OCI-LY7 (cell line): ENCODE measurements around the gene ARRB2. TPM values are rescaled to one million over a fixed set of nuclear protein-coding genes. Genes with fewer than 3 reads are reported as not detected.

ENCODE experiments used
- BruUV-seq: library from RNA; stranded (reverse); fragments of 400-500 nt; replicated peaks from 2 replicates; lab custom pipeline; 2021; lab: Mats Ljungman, UMichigan
- CTCF ChIA-PET: fragments of 300-600 bp; sonication (Branson Sonifier 250); formaldehyde crosslinking; loops from one replicate; lab custom pipeline; 2022; ENCODE audit warnings: antibody characterized with exemption; ENCODE audit not compliant: unreplicated experiment; lab: Charles Lee
- POLR2A ChIA-PET: fragments of 300-600 bp; sonication (Branson Sonifier 250); formaldehyde crosslinking; loops from one replicate; lab custom pipeline; 2022; ENCODE audit warnings: antibody characterized with exemption; lab: Charles Lee
- DNase-seq: peaks from one replicate; pipeline ENCODE4 v3.0.0-alpha.2; 2015; ENCODE audit warnings: low spot score
- H2AFZ ChIP-seq: fragments of 200-600 bp; sonication (generic), shearing (Covaris generic); 2 replicates; pipeline ENCODE4 v1.6.1; 2014; ENCODE audit warnings: mild to moderate bottlenecking, antibody characterized with exemption, low read length, moderate library complexity
- H3K27ac ChIP-seq: fragments of 200-600 bp; sonication (generic); 2 replicates; pipeline ENCODE4 v1.5.1; 2014; ENCODE audit warnings: mixed run types, low read depth, mild to moderate bottlenecking, moderate library complexity, low read length, inconsistent platforms; ENCODE audit not compliant: poor library complexity, severe bottlenecking
- H3K36me3 ChIP-seq: fragments of 200-600 bp; sonication (generic); 2 replicates; pipeline ENCODE4 v1.6.1; 2014; ENCODE audit warnings: mild to moderate bottlenecking, antibody characterized with exemption, low read length, moderate library complexity, mixed read lengths; ENCODE audit not compliant: insufficient read depth
- H3K4me1 ChIP-seq: fragments of 200-600 bp; sonication (generic); 2 replicates; pipeline ENCODE4 v1.5.1; 2014; ENCODE audit warnings: mild to moderate bottlenecking, low read length; ENCODE audit not compliant: insufficient read depth, poor library complexity, severe bottlenecking
- H3K4me2 ChIP-seq: fragments of 200-600 bp; sonication (generic); 2 replicates; pipeline ENCODE4 v1.6.1; 2014; ENCODE audit warnings: mild to moderate bottlenecking, low read length
- H3K4me3 ChIP-seq: fragments of 200-600 bp; sonication (generic); 2 replicates; pipeline ENCODE4 v1.5.1; 2014; ENCODE audit warnings: mild to moderate bottlenecking, low read depth, low read length; ENCODE audit not compliant: poor library complexity, severe bottlenecking
- H3K79me2 ChIP-seq: fragments of 200-600 bp; sonication (generic); 2 replicates; pipeline ENCODE4 v1.6.1; 2016; ENCODE audit warnings: low read depth, mild to moderate bottlenecking, low read length, moderate library complexity, mixed read lengths; ENCODE audit not compliant: insufficient read depth
- H3K9me2 ChIP-seq: fragments of 200-600 bp; sonication (generic); 2 replicates; pipeline ENCODE4 v1.6.1; 2016; ENCODE audit warnings: mild to moderate bottlenecking, low read length, mixed read lengths; ENCODE audit not compliant: insufficient read depth
- H3K9me3 ChIP-seq: fragments of 200-600 bp; sonication (generic); 2 replicates; pipeline ENCODE4 v1.6.1; 2014; ENCODE audit warnings: mild to moderate bottlenecking, mixed run types, low read length, mixed read lengths
- H4K20me1 ChIP-seq: fragments of 200-600 bp; sonication (generic); 2 replicates; pipeline ENCODE4 v1.6.1; 2014; ENCODE audit warnings: mild to moderate bottlenecking, antibody characterized with exemption, low read length, moderate library complexity, mixed read lengths; ENCODE audit not compliant: insufficient read depth
- EZH2phosphoT487 ChIP-seq: fragments of 200-600 bp; sonication (generic); IDR thresholded peaks from 2 replicates; pipeline ENCODE4 v1.6.1; 2018; ENCODE audit warnings: low read depth, borderline replicate concordance, mild to moderate bottlenecking, mixed run types, antibody characterized with exemption, low read length, moderate library complexity, mixed read lengths
- intact Hi-C: fragments of 100-400 bp; cut with micrococcal nuclease; formaldehyde crosslinking; loops from one replicate; pipeline ENCODE4 v1.10.0; 2022; ENCODE audit not compliant: unreplicated experiment
- total RNA-seq, 2 experiments: library from RNA; depleted of rRNA in 1 of 2; stranded (reverse); fragments of >200 nt in 1 of 2; shearing (Covaris generic) in 1 of 2; gene quantifications; 2 replicates each; pipeline ENCODE4 v1.2.3, GENCODE V29; 2014 to 2022
- TF ChIP-seq, protein P1 (sequence below): fragments of 200-600 bp; sonication (generic); conservative IDR thresholded peaks from 2 replicates; pipeline ENCODE4 v1.5.1; 2014; ENCODE audit warnings: mild to moderate bottlenecking, antibody characterized with exemption, low read length, moderate library complexity, mixed read lengths

ARRB2 gene
- total RNA-seq, 2 experiments from 2014 or later: 56.7 to 84.9 TPM

DNA sequence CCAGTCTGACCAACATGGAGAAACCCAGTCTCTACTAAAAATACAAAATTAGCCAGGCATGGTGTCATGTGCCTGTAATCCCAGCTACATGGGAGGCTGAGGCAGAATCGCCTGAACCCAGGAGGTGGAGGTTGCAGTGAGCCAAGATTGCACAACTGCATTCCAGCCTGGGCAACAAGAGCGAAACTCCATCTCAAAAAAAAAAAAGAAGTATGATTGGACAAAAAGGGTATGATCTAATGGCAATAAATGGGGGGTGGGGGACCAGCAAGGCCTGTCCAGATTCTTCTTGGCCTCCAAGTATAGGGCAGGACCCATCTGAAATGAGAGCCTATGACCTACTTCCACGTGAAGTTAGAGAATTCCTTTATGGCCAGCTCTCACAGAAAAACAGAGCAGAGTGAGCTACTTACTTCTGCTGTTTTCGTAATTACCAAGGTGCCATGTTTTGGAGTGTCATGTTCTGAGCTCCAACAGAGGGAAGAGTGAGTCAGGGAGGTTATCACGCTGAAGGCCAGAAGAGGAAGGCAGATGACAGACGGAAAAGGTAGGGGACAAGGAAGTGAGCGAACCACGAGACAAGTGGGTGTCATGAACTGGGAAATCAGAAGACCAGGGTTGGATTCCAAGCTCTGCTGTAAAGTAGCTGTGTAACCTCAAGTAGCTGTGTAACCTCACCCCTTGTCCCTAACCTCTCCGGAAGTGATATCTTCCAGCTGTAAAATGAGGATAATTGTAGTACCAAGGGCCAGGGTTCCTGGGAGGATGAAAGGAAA, 25.6 kb downstream of the ARRB2 start:
- Histone ChIP-seq H3K27ac (no peak overlapping the region), H3K9me3 (no peaks in the 10 kb centered on the region), H3K36me3 (no peaks in the 10 kb centered on the region), H3K4me1 (peaks cover 24% of the 10 kb centered on the region), H3K4me2 (no peak overlapping the region), H3K9me2 (no peaks in the 10 kb centered on the region), H2AFZ (no peak overlapping the region), H4K20me1 (no peaks in the 10 kb centered on the region), H3K4me3 (no peak overlapping the region), H3K79me2 (no peaks in the 10 kb centered on the region; the same call in 1 of the 2 replicates)
- BruUV-seq: no TSS peak
- no peak for DNase-seq
- no peak for TF ChIP-seq EZH2phosphoT487
- TF ChIP-seq, protein P1, sequence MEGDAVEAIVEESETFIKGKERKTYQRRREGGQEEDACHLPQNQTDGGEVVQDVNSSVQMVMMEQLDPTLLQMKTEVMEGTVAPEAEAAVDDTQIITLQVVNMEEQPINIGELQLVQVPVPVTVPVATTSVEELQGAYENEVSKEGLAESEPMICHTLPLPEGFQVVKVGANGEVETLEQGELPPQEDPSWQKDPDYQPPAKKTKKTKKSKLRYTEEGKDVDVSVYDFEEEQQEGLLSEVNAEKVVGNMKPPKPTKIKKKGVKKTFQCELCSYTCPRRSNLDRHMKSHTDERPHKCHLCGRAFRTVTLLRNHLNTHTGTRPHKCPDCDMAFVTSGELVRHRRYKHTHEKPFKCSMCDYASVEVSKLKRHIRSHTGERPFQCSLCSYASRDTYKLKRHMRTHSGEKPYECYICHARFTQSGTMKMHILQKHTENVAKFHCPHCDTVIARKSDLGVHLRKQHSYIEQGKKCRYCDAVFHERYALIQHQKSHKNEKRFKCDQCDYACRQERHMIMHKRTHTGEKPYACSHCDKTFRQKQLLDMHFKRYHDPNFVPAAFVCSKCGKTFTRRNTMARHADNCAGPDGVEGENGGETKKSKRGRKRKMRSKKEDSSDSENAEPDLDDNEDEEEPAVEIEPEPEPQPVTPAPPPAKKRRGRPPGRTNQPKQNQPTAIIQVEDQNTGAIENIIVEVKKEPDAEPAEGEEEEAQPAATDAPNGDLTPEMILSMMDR: no peak
- ChIA-PET CTCF (no interaction called here), POLR2A (no interaction called here)
- intact Hi-C loops: no loop called here

DNA sequence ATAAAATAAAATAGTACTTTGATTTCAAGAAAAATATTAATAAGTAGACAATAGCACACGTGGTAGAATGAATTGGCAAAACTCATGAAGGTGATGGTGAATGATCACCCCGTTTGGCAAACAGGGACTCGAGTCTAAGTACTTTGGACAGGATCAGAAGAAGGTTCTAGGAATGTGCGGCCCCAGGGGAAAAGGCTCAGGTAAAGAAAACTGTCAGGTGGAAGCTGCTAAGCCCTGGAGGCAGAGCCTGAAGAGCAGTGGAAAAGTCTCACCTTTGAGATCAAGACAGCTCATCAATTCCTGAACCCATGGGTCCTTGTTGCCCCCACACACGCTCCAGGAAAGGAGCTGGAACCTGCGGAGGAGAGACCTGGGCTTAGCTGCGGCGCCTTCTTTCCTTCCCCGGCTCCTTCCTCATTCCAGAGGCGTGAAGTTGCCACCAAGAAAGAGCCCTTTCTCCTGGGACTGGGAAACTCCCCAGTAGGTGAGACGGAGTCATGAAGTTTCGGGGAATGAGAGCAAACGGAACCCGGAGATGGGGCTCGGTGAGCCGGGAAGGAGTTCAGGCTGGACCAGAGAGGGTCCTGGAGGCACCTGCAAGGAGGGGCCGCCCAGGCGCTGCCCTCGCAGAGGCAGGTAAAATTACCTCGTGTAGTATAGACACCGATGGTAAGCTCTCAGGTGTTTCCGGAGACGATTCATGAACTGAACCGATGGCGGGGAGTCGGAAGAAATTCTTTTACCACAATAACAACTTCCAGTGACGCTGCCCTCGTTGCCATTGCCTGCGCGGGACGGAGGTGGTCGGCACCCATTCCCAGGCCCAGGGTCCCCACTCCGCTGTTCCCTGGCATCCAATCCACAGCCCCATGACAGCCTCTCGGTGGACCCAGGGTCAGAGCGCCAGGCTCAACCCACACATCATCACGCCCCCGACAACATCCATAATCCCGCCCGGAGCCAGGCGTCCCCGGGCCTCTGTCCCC, 28.0 kb downstream of the ARRB2 start:
- Histone ChIP-seq H3K4me3 (no peak overlapping the region), H4K20me1 (no peaks in the 10 kb centered on the region), H2AFZ (no peak overlapping the region), H3K36me3 (no peaks in the 10 kb centered on the region), H3K9me2 (no peaks in the 10 kb centered on the region), H3K4me2 (peak overlapping the region; percentile 61; the same call in 1 of the 2 replicates), H3K9me3 (no peaks in the 10 kb centered on the region), H3K27ac (no peak overlapping the region), H3K79me2 (no peaks in the 10 kb centered on the region), H3K4me1 (peaks cover 8% of the 10 kb centered on the region)
- CTCF ChIA-PET: no interaction called here
- POLR2A ChIA-PET: no interaction called here
- intact Hi-C loops: no loop called here
- TF ChIP-seq, protein P1: no peak
- no peak for TF ChIP-seq EZH2phosphoT487
- BruUV-seq: no TSS peak
- no peak for DNase-seq
